NCI-H1436 (cell line): ENCODE results near the gene EML1.

Source experiments
- DNase-seq: peaks from one replicate; lab custom pipeline; 2025; lab: John Stamatoyannopoulos, UW

The EML1 gene

GRCh38 chr14:99904506-99904905, 111.3 kb downstream of the EML1 start:
- no peak for DNase-seq

- no peak for DNase-seq
These were observed 111.9 kb downstream of the EML1 start for GRCh38 chr14:99905121-99905520.

- no peak for DNase-seq
These were observed 114.8 kb downstream of the EML1 start for GRCh38 chr14:99907761-99908652.

- no peak for DNase-seq
These were observed 115.5 kb downstream of the EML1 start for GRCh38 chr14:99908653-99909250.

GRCh38 chr14:99909513-99910064, 116.4 kb downstream of the EML1 start:
- no peak for DNase-seq

GRCh38 chr14:99910337-99911309, 117.4 kb downstream of the EML1 start:
- no peak for DNase-seq

- no peak for DNase-seq
These were observed 122.3 kb downstream of the EML1 start for GRCh38 chr14:99915305-99916090.

- no peak for DNase-seq
These were observed 122.8 kb downstream of the EML1 start for GRCh38 chr14:99916091-99916383.

- no peak for DNase-seq
These were observed 125.6 kb downstream of the EML1 start for GRCh38 chr14:99918781-99919180.

GRCh38 chr14:99921425-99921824, 128.2 kb downstream of the EML1 start:
- no peak for DNase-seq

GRCh38 chr14:99924379-99924778, 131.2 kb downstream of the EML1 start:
- DNase-seq, result no peak

GRCh38 chr14:99925471-99925870, 132.3 kb downstream of the EML1 start:
- no peak for DNase-seq

GRCh38 chr14:99928963-99929362, 135.8 kb downstream of the EML1 start:
- DNase-seq, result no peak

- DNase-seq, result no peak
These were observed 136.4 kb downstream of the EML1 start for GRCh38 chr14:99929601-99930000.

- no peak for DNase-seq
These were observed 137.4 kb downstream of the EML1 start for GRCh38 chr14:99930420-99931274.

- DNase-seq, result no peak
These were observed 138.1 kb downstream of the EML1 start for GRCh38 chr14:99931308-99931707.

- DNase-seq, result no peak
These were observed 142.8 kb downstream of the EML1 start for GRCh38 chr14:99936056-99936455.

- no peak for DNase-seq
These were observed 143.7 kb downstream of the EML1 start for GRCh38 chr14:99936738-99937474.

GRCh38 chr14:99937475-99938244, 144.4 kb downstream of the EML1 start:
- no peak for DNase-seq
